ENCODE data around the gene CLIC5.

CLIC5 gene

GRCh38 chr6:45857827-45858226, 157.8 kb downstream of the CLIC5 start:
- H2AFZ ChIP-seq (ENCODE audit: low read length): no peak overlapping the region
- H3K27ac ChIP-seq (ENCODE audit: low read depth, low read length, poor library complexity, severe bottlenecking): no peak overlapping the region
- no peaks in the 10 kb centered on the region for H4K20me1 ChIP-seq (ENCODE audit: insufficient read depth, low read length)
- H3K27me3 ChIP-seq (ENCODE audit: insufficient read depth, low read length): no peaks in the 10 kb centered on the region
- H3K4me1 ChIP-seq (ENCODE audit: insufficient read depth, low read length, severe bottlenecking): no peaks in the 10 kb centered on the region
- H3K9me2 ChIP-seq (ENCODE audit: low read depth, low read length): no peaks in the 10 kb centered on the region
- H3F3A ChIP-seq (ENCODE audit: insufficient read depth, low read length): no peaks in the 10 kb centered on the region
- H3K9ac ChIP-seq (ENCODE audit: low read length): no peak overlapping the region
- H3K9me3 ChIP-seq (ENCODE audit: low read length): no peaks in the 10 kb centered on the region
- H3K36me3 ChIP-seq (ENCODE audit: insufficient read depth, low read length): no peaks in the 10 kb centered on the region
- no peak for TF ChIP-seq EZH2 (IDR thresholded peaks at IDR 0.05; ENCODE audit: borderline replicate concordance, low read length)
- H3K4me2 ChIP-seq (ENCODE audit: low read length): no peak overlapping the region
- no peaks in the 10 kb centered on the region for H3K79me2 ChIP-seq (ENCODE audit: insufficient read depth, low read length)
- no peak overlapping the region for H3K4me3 ChIP-seq (ENCODE audit: low read depth, low read length, poor library complexity, severe bottlenecking)

- Histone ChIP-seq H3K4me1 (ENCODE audit: insufficient read depth, low read length, severe bottlenecking) (no peaks in the 10 kb centered on the region), H3K4me3 (ENCODE audit: low read depth, low read length, poor library complexity, severe bottlenecking) (no peak overlapping the region), H2AFZ (ENCODE audit: low read length) (no peak overlapping the region), H3F3A (ENCODE audit: insufficient read depth, low read length) (no peaks in the 10 kb centered on the region), H3K27ac (ENCODE audit: low read depth, low read length, poor library complexity, severe bottlenecking) (no peak overlapping the region), H3K36me3 (ENCODE audit: insufficient read depth, low read length) (no peaks in the 10 kb centered on the region), H3K27me3 (ENCODE audit: insufficient read depth, low read length) (no peaks in the 10 kb centered on the region), H3K9ac (ENCODE audit: low read length) (no peak overlapping the region), H3K79me2 (ENCODE audit: insufficient read depth, low read length) (no peaks in the 10 kb centered on the region), H4K20me1 (ENCODE audit: insufficient read depth, low read length) (no peaks in the 10 kb centered on the region), H3K9me2 (ENCODE audit: low read depth, low read length) (no peaks in the 10 kb centered on the region), H3K4me2 (ENCODE audit: low read length) (no peak overlapping the region), H3K9me3 (ENCODE audit: low read length) (no peaks in the 10 kb centered on the region)
- TF ChIP-seq CTCF (IDR thresholded peaks at IDR 0.05; ENCODE audit: low read length) (no peak), EZH2 (IDR thresholded peaks at IDR 0.05; ENCODE audit: borderline replicate concordance, low read length) (no peak)
Observed at GRCh38 chr6:45855642-45856394, 159.8 kb downstream of the CLIC5 start.

- no peak overlapping the region for H2AFZ ChIP-seq (ENCODE audit: low read length)
- no peak overlapping the region for H3K4me2 ChIP-seq (ENCODE audit: low read length)
- TF ChIP-seq CTCF (IDR thresholded peaks at IDR 0.05; ENCODE audit: low read length): no peak
- TF ChIP-seq EZH2 (IDR thresholded peaks at IDR 0.05; ENCODE audit: borderline replicate concordance, low read length): no peak
Observed at GRCh38 chr6:45854149-45854742, 161.4 kb downstream of the CLIC5 start.

More at GRCh38 chr6:45854149-45854742, 161.4 kb downstream of the CLIC5 start:
- no peaks in the 10 kb centered on the region for H3K27me3 ChIP-seq (ENCODE audit: insufficient read depth, low read length)
- H3K79me2 ChIP-seq (ENCODE audit: insufficient read depth, low read length): no peaks in the 10 kb centered on the region
- no peaks in the 10 kb centered on the region for H3K9me3 ChIP-seq (ENCODE audit: low read length)
- H3K36me3 ChIP-seq (ENCODE audit: insufficient read depth, low read length): no peaks in the 10 kb centered on the region
- H3F3A ChIP-seq (ENCODE audit: insufficient read depth, low read length): no peaks in the 10 kb centered on the region
- no peak overlapping the region for H3K9ac ChIP-seq (ENCODE audit: low read length)
- no peaks in the 10 kb centered on the region for H4K20me1 ChIP-seq (ENCODE audit: insufficient read depth, low read length)
- no peaks in the 10 kb centered on the region for H3K4me1 ChIP-seq (ENCODE audit: insufficient read depth, low read length, severe bottlenecking)
- H3K9me2 ChIP-seq (ENCODE audit: low read depth, low read length): no peaks in the 10 kb centered on the region
- H3K27ac ChIP-seq (ENCODE audit: low read depth, low read length, poor library complexity, severe bottlenecking): no peak overlapping the region
- H3K4me3 ChIP-seq (ENCODE audit: low read depth, low read length, poor library complexity, severe bottlenecking): no peak overlapping the region
